HT1080 (cell line): ENCODE data around the gene IRF2BP1. TPM values are rescaled to one million over a fixed set of nuclear protein-coding genes. Genes with fewer than 3 reads are reported as not detected.
"Not testable (repeated sequence)": the region's sequence is repeated elsewhere in the genome, so short reads cannot be mapped to it uniquely, and the experiment has no call there.

Source experiments
- DNase-seq: peaks from one replicate; pipeline ENCODE4 v3.0.0-alpha.2; 2015; ENCODE audit warnings: low read depth
- total RNA-seq: library from RNA; depleted of rRNA; stranded (reverse); fragments of >200 nt; shearing (Covaris generic); gene quantifications from 2 replicates; pipeline ENCODE4 v1.2.3, GENCODE V29; 2014

Gene IRF2BP1
- total RNA-seq, 1 experiment from 2014 or later: 57.1 TPM

DNA sequence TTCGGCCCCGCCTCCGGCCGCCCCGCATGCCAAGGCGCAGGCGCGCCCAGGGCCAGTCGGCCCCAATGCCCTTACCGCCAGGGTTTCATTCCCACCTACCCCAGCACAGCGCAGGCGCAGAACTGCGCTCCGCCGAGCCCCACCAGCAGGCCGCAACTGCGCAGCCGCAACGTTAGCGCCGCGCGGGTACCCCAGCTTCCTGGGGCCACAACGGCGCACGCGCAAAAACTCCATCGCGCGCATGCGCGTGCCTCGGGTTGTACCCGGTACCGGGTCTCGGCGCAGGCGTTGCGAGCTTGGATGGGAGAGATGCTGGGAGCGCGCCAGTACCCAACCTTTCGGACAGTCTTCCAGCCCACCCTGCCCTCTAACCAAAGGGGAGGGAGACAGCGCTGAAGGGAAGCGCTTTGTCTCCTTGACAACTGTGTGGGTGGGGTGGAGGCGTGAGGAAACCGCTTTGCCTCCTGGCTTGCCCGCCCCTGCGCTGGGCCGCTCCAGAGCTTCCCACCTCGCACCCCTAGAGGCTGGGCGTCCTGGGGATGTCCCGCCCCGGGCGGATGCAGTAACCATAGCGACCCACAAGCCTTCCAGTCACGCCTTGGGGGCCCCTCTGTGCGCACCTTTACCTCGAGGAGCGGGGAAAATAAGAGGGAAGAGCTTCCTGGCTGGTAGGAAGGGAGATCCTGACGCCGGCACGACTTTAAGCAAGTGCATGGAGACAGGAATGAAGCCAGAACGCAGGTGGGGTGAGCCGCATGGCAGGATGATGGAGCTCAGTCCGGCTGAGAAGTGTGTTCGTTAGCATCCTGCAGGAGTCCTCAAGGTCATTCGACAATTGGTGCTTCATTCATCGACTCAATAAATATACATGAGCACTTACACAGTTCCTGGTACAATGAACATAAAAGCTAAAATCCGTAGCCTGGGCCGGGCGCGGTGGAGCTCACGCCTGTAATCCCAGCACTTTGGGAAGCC, 17.0 kb upstream of the IRF2BP1 start:
- peak; percentile 95 for DNase-seq

DNA sequence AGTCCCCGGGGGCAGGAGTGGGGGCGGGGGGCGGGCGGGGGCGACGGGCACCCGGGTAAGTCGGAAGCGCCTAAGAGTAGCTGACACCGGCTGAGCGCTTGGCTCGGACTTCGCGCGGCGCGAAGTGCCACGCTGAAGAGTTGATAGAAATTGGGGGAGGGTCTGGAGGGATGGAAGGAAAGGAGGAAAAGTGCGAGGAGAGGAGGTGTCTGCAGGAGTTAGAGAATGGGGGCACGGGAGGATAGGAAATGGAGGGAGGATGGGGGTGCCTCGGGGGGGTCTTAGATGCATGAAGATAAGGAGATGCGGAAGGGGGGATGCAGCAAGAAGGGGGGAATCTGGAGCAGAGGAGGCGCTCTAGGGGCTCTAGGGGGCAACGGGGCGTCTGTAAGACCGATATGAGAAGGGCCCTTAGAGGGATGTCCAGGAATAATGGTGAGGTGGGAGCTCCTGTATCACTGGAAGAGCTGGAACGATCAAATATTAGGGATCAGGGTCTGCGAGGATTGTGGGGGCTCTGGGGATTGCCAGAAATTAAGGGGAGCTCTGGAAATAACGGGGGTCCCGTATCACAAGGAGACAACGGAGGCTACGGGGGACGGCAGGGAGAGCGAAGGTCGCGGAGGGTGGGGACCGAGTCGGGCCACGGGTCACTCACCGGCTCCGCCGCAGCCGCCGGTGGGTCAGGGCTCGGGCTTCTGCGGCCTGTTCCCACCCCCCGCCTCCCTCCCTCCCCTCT, 16.1 kb upstream of the IRF2BP1 start, which contains the start of gene MYPOP:
TSS of gene MYPOP (minus strand) at position 702 of the 739 bp plus-strand sequence. CDS start 840 bp downstream, outside the sequence.
- DNase-seq: no peak

DNA sequence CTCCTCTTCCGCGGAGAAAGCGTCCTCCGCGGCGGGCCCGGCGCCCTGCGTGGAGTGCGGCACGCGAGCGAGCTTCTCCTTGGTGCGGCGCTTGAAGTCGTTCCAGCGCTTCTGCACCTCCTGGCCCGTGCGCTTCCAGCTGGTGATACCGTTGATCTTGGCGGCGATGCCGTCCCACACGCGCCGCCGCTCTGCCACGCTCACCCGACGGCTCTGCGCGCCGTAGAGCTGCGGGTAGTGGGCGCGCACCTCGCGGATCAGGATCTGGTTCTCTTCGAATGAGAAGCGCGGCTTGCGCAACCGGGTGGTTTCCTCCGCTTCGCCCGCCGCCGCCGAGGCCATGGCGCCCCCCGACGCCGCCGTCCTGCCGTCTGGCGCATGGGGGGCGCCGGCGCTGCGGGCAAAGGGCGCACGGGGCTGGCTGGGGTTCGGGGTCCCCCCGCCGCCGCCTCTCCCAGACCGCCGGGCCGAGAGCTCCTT, 15.5 kb upstream of the IRF2BP1 start:
- no peak for DNase-seq

DNA sequence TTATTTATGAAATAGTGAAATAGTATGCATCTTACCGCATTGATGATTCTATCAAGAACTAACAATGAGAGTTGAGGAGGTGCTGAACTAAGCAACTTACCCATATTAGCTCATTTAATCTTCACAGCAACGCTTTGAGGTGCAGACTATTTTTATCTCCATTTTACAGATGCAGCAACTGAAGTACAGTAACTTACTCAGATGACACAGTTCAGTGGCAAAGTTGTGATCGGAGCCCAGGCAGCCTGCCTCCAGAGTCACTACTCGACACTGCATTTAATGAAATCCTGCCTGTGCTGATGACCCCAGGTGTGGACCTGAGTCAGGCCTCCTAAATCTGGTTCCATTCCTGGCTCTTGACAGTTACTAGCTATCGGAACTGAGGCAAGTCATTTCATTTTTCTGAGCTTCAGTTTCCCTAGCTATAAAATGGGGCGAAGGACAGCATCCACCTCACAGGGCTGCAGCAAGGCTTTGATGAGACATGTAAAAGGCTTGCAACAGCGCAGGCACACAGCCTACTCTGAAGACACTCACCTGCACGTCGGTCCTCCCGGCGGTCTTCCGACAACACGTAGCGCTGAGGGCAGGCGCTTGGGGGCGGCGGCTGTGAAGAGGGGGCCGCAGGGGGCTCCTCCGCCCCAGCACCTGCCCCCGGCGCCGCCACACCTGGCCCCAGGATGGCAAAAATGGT, 14.9 kb upstream of the IRF2BP1 start:
- no peak for DNase-seq

DNA sequence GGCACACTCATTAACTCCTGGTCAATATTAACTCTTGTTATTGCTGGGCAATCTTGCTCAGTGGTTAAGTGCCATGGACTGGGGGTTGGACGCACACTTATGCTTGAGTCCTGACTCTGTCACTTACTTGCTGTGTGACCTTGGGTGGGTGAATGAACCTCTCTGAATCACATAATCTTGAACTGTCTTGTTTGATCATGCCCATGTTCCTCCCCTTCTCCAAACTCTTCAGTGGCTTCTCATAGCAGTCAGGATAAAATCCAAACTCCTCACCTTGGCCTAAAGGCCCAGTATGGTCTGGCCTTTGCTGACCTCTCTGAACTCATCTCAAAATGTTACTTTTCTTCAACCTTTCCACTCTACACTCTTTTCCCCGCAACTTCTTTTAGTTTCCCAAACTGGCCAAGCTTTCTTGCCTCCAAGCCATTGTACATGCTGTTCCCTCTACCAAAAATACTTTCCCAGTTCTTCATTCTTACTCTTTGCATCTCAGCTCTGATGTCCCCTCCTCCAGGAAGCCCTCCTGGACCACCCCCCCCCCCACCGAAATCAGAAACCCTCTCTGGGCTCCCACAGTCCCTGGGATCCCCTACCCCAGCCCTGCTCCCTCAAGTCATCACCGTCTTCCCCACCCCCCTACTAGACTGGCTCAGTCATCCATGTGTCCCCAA, 14.1 kb upstream of the IRF2BP1 start:
- no peak for DNase-seq

DNA sequence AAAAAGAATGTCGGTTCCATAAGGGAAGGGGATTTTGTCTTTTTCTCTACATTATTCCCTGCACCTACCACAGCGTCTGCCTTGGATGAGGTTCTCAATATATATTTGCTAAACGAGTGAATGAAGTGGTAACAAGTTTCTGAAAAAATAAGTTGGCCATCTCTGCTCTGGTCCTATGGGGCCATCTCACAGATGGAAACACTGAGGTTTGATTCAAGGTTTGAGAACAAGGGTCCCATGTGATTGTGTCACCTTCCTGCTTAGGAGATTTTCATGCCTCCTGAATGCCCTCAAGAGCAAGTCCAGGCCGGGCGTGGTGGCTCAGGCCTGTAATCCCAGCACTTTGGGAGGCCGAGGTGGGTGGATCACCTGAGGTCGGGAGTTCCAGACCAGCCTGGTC, 13.3 kb upstream of the IRF2BP1 start:
- no peak for DNase-seq

DNA sequence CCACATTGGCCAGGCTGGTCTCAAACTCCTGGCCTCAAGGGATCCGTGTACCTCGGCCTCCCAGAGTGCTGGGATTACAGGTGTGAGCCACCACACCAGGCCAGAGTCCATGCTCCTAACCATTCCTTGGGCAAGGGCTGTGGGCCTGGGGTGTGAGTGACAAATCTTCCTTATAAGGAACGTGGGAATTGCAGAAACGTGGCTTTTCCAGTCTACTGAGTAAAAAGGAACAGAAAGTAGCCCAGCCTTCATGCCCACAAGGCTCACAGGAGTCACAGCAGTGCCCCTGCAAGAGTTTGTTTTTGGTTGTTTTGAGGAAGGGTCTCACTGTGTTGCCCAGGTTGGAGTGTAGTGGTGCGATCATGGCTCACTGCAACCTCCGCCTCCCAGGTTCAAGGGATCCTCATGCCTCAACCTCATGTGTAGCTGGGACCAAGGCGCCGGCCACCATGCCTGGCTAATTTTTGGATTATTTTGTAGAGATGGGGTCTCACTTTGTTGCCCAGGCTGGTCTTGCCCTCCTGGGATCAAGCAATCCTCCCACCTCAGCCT, 11.4 kb upstream of the IRF2BP1 start:
- DNase-seq: no peak

DNA sequence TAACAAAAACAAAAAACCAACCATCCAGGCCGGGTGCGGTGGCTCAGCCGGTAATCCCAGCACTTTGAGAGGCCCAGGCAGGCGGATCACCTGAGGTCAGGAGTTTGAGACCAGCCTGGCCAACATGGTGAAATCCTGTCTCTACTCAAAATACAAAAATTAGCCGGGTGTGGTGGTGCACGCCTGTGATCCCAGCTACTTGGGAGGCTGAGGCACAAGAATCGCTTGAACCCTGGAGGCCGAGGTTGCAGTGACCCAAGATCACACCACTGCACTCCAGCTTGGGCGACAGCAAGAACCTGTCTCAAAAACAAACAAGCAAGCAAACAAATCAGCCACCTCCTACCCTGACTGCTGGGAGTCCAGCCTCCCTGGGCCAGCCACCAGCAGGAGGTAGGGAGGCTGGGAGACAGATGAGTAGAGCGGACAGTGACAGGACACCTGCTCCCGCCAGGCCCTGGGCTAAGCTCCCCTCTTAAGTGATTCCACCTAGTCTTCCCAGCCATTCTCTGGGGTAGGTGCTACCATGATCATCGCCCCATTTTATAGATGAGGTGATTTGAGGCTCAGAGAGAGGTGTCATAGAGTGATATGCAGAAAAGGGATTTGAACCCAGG, 10.2 kb upstream of the IRF2BP1 start:
- not testable (repeated sequence) for DNase-seq

DNA sequence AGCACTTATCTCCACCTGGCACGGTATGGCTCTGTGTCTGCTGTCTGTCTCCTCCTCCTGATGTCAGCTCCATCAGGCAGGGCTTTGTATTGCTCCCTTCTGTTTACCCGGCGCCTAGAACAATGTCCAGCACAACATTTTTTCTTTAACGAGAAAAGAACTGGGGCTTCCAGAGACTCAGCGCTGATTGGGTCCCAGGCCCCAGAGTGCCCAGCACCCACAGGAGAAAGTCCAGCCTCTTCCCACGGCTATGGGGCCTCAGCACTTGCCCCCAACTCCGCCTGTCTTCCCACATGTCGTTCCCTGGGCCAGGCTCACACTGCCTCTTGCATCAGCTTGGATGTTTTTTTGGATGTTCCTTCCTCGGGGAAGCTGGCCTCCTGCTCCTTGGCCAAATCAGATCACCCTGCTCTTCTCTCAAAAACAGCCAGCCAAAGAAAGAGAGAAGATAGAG, 9.6 kb upstream of the IRF2BP1 start:
- DNase-seq: no peak

DNA sequence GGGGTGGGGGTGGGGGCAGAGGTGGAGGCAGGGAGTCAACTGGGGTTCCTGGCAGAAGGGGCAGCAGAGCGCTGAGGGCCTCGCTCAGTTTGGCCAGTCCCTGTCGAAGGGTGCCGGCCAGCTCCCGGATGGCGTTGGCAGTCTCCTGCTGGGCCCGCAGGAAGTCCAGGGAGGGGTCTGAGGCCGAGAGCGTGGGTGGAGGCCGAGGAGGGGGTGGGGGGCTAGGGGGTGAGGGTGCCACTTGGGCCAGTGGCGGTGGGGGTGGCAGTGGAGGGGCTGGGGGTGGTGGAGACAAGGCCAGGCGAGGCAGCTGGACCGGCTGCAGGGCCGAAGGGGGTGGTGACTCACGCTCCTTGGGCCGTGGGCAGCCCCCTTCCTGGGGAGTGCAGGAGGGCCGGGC, 4.9 kb upstream of the IRF2BP1 start:
- DNase-seq: no peak

DNA sequence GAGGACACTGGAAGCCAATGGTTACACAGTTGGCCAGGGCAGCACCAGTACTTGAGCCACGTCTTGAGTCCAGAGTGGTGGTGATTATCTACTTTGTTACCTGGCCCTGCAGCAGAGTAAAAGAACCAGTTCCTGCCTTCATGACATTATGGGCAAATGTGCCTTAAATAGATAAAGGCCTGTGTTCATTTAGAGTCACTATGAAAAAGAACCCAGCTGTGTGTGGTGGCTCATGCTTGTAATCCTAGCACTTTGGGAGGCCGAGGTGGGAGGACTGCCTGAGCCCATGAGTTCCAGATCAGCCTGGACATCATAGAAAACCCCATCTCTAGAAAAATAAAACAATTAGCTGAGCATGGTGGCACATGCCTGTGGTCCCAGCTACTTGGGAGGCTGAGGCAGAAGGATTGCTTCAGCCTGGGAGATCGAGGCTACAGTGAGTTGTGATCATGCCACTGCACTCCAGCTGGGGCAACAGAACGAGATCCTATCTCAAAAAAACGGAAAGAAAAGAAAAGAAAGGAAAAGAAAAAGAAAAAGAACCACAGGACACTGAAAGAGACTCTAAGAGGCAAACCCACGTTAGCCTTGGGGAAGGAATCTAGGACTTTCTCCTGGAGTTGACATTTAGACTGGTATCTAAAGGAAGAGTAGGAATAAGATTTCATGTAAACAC, 3.4 kb upstream of the IRF2BP1 start:
- no peak for DNase-seq

DNA sequence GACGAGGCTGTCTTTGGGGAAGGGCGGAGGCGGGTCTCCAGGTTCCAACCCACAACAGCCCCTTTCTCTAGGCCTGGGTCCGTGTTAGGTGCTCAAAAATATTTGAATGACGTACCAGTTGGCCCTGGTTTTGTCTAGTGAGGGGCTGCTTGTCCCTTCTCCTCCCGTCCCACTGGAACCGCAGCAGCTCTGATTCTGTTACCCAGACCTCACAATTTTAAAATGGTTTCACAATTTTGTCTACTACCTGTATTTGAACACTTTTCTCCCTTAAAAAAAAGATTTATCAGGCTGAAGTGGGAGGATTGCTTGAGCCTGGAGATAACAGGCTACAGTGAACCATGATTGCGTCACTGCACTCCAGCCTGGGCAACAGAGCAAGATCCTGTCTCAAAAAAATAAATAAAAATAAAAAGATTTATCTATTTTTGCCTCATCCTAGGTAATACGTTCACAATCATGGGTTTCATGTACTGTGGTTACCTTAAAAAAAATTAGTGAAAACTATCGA, 1.3 kb upstream of the IRF2BP1 start:
- DNase-seq: no peak

DNA sequence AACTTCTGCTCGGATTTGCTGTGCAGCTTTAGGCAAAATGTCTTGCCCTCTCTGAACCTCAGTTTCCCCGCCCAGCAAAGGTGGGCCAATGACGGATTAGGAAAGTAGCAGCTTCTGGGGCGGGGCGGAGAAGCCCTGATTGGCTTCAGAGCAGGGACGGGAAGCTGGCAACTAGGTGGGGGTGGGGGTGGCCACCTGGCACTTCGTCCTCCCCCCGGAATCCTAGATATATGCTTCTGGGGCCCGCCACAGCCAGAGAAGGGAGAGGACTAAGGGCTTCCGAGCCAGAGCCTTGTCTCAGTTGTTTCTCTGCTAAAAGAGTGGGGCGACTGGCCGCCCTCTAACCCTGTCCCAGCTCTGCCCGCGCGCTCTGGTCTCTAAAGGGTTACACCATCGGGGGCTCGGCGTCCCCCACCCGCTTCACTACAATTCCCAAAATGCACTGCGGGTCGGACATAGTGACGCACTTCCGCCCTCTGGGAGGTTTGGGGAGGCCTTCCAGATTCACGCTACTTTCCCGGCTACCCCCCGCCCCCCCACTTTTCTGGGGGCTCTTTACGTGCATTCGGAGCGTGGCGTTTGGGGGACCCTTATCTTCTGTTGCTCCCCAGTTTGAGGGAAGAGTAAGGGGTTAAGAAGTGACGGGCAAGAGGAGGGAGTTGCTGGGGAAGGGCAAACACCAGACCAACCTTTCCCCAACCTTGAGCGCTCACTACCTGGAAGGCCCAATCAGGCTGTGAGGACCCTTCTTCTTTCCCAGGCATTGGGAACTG, 672 bp upstream of the IRF2BP1 start:
- peak; percentile 94 for DNase-seq

DNA sequence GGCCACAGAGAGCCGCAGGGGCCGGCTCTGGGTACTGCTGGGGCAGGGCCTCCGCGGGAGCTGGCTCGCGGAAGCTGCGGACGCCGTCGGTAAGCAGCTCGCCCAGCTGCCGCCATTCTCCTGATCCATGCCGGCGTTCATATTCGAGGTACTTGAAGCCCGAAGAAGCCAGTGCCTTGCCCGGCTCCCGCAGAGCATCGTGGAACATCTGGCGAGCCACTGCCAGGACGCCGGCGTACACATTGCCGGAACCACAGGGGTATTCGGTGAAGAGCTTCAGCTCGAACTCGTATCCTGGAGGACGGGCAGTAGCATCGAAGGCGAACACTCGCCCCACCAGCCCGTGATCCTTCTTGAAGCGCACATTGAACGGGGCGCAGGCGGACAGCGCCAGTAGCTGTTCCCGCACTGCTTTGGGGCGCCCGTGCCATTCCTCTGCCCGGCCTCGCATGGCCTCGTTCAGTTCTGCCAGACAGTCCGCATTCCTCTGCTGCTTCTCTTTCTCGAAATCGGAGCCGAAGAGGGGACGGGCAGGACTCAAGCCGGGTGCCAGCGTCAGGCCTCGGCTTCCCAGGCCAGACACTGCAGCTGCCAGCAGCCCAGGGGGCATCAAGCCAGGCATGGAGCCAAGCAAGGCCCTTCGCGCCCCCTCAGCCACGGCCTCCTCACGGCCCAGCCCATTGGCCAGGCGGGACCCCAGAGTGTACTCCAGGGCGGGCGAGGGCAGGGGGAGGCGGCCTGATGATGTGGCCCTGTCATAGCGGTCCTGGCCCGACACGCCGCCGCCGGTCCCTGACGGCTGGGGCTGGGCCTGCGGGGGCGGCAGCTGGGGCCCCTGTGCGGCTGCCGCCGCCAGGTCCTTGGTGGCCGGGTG, 1.0 kb downstream of the IRF2BP1 start:
- DNase-seq: no peak

DNA sequence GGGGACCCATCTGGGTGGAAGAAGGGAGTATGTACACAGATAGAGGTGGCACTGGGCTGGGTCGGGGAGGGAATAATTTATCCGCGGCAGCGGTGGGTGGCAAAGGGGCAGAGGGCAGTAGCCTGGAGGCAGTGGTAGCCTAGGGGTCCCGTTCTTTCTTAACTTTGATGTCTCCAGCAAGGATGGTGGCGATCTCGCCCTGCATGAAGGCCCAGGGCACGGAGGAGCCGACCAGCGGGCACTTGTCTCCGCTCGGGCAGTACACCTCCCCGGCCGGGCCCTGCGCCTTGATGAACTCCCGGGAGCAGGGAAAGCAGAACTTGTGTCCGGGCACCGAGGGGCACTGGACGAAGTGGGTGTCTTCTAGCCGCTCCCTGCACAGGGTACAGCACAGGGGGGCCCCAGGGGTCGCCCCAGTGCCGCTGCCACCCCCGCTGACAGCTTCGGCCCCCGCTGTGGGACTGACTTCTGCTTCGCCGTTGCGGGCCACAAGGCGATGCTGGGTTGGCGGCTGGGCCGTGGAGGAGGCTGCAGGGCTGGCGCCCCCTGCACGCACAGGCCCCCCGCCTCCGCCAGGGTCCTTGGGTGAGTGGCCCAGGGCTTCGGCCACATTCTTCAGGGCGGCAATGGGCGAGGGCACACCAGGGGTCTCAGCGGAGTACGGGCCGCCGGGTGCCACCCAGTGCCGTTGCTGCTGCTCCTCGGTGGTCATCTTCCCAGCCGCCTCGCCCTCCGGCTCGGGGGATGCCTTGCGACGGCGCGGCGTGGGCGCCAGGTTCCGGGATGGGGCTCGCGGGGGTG, 1.9 kb downstream of the IRF2BP1 start:
- no peak for DNase-seq

DNA sequence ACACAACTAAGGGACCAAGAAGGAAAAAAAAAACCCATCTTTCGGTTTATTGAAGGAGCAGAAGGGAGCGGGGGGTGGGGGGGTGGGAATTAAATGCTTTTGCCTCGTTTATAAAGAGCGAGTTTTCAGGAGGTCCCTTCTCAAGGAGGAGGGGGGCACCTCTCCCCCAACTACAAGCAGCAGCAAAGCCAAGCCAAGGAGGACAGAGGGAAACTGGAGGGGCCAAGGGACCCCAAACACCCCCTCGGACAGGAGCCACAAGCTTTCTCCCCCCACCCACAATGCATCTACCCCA, 2.4 kb downstream of the IRF2BP1 start:
- no peak for DNase-seq
